GM21515 (cell line): ENCODE results near the gene RNF220.
"Not testable (repeated sequence)": the region's sequence is repeated elsewhere in the genome, so short reads cannot be mapped to it uniquely, and the experiment has no call there.

ENCODE experiments used
- ATAC-seq: cut with Tn5 transposase; IDR thresholded peaks from one replicate; pipeline ENCODE4 v1.9.1; 2021; ENCODE audit not compliant: unreplicated experiment

RNF220 gene

DNA sequence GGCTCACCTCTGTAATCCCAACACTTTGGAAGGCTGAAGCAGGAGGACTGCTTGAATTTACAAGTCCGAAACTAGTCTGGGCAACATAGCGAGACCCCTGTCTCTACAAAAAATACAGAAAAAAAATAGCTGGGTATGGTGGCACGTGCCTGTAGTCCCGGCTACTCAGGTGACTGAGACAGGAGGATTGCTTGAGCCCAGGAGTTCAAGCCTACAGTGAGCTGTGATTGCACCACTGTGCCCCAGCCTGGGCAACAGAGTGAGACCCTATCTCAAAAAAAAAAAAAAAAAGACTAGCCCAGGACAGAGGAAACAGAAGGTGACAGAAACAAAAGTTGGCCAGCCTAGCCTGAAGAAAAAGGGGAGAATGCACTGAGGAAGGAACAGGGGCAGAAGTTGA lies 290.6 kb downstream of the RNF220 start:
- no peak for ATAC-seq

DNA sequence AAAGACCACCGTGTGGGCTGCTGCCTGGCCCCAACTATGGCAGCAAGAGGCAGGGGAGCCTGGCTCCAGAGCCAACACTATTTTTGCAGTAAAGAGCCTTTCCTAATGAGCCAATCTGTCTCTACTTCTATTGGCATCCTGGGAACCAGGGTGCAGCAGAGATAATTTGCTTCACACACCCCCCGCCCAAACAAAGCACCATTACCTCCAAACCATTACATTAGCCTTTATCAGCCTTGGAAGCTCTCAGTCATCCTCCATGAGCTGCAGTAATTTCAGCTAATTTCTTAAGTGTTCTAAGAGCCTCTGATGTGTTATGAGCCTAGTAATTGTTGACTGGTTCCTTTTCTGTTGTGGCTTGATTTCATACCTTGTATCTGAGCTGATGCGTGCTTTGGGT lies 291.0 kb downstream of the RNF220 start:
- no peak for ATAC-seq

DNA sequence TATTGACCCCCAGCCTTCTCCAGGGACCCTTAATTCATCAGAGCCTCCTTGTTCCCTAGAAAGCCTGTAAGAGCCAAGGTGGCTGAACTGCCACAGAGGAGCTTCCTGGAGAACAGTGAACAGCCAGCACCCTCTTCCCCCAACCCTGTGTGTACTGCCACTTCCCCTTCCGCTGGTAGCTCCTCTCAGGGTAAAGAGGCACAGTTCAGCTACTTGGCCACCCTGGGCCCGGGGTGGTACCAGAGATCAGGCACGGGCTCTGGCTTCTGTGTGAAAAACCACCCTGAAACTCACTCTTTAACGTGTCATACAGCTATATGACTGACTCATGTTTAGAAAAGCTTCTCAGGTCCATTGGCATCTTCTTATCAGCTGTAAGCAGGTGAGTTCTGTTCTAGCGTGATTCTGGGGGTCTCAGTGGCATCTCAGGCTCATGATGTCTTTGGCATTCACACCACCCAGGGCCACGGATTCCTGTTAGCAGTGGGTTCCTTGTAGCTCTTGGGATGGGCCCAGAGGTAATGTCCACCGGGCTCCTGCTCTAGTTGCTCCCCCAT lies 291.8 kb downstream of the RNF220 start:
- no peak for ATAC-seq

DNA sequence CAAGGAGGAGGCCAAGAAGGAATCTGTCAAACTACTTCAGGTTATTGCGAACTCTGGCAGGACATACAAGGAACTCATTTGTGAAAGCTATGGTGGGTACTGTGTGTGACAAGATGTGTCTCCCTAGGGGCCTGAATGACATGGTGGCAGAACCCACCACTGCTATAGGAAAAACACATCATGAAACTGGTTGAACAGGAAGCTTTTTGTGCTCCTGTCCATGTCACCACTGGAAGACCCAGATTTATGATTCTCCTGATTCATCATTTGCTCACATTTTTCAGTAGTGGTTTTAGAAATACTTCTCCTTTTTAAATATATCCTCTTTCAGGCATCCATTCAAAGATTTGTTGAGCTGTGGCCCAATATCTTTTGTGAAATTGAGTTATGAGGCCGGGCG lies 293.1 kb downstream of the RNF220 start:
- ATAC-seq = no peak

DNA sequence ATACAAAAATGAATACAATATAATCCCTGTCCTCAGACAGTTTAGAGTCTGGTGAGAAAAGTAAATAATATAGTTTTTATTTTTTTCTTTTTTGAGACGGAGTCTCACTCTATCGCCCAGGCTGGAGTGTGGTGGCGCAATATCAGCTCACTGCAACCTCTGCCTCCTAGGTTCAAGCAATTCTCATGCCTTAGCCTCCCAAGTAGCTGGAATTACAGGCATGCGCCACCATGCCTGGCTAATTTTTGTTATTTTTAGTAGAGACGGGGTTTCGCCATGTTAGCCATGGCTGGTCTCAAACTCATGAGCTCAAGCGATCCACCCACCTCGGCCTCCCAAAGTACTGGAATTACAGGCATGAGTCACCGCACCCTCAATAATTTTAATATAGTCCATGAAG lies 294.3 kb downstream of the RNF220 start:
- ATAC-seq = not testable (repeated sequence)

DNA sequence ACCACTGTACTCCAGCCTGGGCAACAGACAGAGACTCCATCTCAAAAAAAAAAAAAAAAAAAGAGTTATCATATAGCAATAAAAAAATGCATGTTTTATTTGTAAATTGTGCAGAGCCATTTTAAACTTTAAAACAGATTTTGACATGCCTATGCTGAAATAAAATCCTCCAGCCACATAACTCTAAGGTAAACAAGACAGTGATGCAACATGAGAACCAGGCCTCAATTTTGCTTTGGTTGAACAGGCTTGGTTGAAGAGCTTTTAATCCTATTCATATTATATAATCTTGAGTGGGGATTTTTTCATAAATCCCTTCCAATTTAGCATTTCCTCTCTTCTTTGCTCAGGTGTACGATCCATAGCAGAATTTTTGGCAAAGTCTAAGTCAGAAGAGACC lies 295.5 kb downstream of the RNF220 start:
- ATAC-seq = no peak

DNA sequence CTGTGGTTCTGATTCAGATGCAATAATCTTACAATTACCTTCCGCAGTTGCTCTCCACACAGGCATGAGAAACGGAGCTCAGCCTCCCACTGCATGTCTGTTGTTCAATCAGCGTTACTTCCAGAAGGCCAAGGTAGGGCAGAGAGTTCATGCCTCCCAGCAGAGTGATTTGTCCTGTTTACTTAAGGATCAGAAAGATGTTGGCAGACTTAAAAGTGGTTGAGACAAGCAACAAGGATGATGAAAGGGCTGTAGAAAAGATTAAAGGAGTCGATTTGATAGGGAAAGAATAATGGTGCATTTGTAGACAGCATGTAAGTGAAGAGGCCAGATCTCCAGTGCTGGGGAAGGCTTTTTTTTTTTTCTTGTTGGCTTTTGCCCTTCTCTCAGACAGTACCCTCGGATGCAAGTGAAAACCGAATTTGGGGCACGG lies 296.1 kb downstream of the RNF220 start:
- ATAC-seq = no peak
